Measurements from ENCODE around the gene SIRPA. TPM values are rescaled to one million over a fixed set of nuclear protein-coding genes. Genes with fewer than 3 reads are reported as not detected.

Gene SIRPA
- total RNA-seq, 1 donor from 2014 or later: 13.0 TPM

DNA sequence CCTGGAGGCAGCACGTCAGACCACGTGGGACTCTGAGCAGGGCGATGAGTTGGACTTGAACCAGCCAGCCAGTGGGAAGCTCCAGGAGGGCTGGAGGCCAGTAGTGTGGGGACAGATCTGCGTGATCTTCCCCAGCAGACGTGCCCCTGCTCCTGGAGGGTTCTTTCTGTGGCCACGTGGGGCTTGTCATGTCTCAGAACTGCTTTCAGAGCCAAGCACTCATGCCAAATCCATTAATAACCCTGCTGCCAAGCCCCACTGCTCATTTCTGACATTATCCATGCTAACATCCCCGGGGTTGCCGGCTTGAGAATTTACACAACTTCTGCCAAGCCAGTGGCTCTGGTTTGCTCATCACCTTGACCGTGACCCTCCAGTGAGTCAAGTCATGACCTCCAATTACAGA lies 38.3 kb downstream of the SIRPA start:
- no peaks in the 10 kb centered on the region for H3K4me1 Mint-ChIP-seq (ENCODE audit: unreplicated experiment)
- DNase-seq (ENCODE audit: extremely low spot score, unreplicated experiment): no peak
- no peak overlapping the region for H3K4me3 Mint-ChIP-seq (ENCODE audit: unreplicated experiment)
- H3K27ac Mint-ChIP-seq (ENCODE audit: unreplicated experiment): no peak overlapping the region
- no peaks in the 10 kb centered on the region for H3K27me3 Mint-ChIP-seq (ENCODE audit: unreplicated experiment)
- H3K9me3 Mint-ChIP-seq (ENCODE audit: unreplicated experiment): no peaks in the 10 kb centered on the region
- TF ChIP-seq, protein P1, sequence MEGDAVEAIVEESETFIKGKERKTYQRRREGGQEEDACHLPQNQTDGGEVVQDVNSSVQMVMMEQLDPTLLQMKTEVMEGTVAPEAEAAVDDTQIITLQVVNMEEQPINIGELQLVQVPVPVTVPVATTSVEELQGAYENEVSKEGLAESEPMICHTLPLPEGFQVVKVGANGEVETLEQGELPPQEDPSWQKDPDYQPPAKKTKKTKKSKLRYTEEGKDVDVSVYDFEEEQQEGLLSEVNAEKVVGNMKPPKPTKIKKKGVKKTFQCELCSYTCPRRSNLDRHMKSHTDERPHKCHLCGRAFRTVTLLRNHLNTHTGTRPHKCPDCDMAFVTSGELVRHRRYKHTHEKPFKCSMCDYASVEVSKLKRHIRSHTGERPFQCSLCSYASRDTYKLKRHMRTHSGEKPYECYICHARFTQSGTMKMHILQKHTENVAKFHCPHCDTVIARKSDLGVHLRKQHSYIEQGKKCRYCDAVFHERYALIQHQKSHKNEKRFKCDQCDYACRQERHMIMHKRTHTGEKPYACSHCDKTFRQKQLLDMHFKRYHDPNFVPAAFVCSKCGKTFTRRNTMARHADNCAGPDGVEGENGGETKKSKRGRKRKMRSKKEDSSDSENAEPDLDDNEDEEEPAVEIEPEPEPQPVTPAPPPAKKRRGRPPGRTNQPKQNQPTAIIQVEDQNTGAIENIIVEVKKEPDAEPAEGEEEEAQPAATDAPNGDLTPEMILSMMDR (IDR thresholded peaks at IDR 0.05): no peak
- H3K36me3 Mint-ChIP-seq (ENCODE audit: unreplicated experiment): peaks cover 4% of the 10 kb centered on the region

- Mint-ChIP-seq H3K36me3 (ENCODE audit: unreplicated experiment) (peaks cover 4% of the 10 kb centered on the region), H3K27me3 (ENCODE audit: unreplicated experiment) (no peaks in the 10 kb centered on the region), H3K4me1 (ENCODE audit: unreplicated experiment) (no peaks in the 10 kb centered on the region), H3K9me3 (ENCODE audit: unreplicated experiment) (no peaks in the 10 kb centered on the region), H3K4me3 (ENCODE audit: unreplicated experiment) (no peak overlapping the region), H3K27ac (ENCODE audit: unreplicated experiment) (no peak overlapping the region)
- DNase-seq (ENCODE audit: extremely low spot score, unreplicated experiment): no peak
- TF ChIP-seq, protein P1 (IDR thresholded peaks at IDR 0.05): no peak
Observed at GRCh38 chr20:1934156-1934555, 38.9 kb downstream of the SIRPA start.

GRCh38 chr20:1934721-1935573 lies 39.7 kb downstream of the SIRPA start:
- Mint-ChIP-seq H3K27ac (ENCODE audit: unreplicated experiment) (no peak overlapping the region), H3K4me3 (ENCODE audit: unreplicated experiment) (no peak overlapping the region), H3K27me3 (ENCODE audit: unreplicated experiment) (no peaks in the 10 kb centered on the region), H3K9me3 (ENCODE audit: unreplicated experiment) (no peaks in the 10 kb centered on the region), H3K36me3 (ENCODE audit: unreplicated experiment) (peaks cover 4% of the 10 kb centered on the region), H3K4me1 (ENCODE audit: unreplicated experiment) (no peaks in the 10 kb centered on the region)
- DNase-seq (ENCODE audit: extremely low spot score, unreplicated experiment): no peak
- TF ChIP-seq, protein P1 (IDR thresholded peaks at IDR 0.05): no peak

GRCh38 chr20:1935696-1936366 lies 40.6 kb downstream of the SIRPA start:
- peaks cover 4% of the 10 kb centered on the region for H3K36me3 Mint-ChIP-seq (ENCODE audit: unreplicated experiment)
- no peaks in the 10 kb centered on the region for H3K27me3 Mint-ChIP-seq (ENCODE audit: unreplicated experiment)
- DNase-seq (ENCODE audit: extremely low spot score, unreplicated experiment): no peak
- no peaks in the 10 kb centered on the region for H3K9me3 Mint-ChIP-seq (ENCODE audit: unreplicated experiment)
- H3K4me1 Mint-ChIP-seq (ENCODE audit: unreplicated experiment): no peaks in the 10 kb centered on the region
- no peak overlapping the region for H3K4me3 Mint-ChIP-seq (ENCODE audit: unreplicated experiment)
- no peak overlapping the region for H3K27ac Mint-ChIP-seq (ENCODE audit: unreplicated experiment)
- TF ChIP-seq, protein P1 (IDR thresholded peaks at IDR 0.05): no peak

DNA sequence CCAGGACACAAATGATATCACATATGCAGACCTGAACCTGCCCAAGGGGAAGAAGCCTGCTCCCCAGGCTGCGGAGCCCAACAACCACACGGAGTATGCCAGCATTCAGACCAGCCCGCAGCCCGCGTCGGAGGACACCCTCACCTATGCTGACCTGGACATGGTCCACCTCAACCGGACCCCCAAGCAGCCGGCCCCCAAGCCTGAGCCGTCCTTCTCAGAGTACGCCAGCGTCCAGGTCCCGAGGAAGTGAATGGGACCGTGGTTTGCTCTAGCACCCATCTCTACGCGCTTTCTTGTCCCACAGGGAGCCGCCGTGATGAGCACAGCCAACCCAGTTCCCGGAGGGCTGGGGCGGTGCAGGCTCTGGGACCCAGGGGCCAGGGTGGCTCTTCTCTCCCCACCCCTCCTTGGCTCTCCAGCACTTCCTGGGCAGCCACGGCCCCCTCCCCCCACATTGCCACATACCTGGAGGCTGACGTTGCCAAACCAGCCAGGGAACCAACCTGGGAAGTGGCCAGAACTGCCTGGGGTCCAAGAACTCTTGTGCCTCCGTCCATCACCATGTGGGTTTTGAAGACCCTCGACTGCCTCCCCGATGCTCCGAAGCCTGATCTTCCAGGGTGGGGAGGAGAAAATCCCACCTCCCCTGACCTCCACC lies 42.2 kb downstream of the SIRPA start:
- H3K4me3 Mint-ChIP-seq (ENCODE audit: unreplicated experiment): no peak overlapping the region
- no peak overlapping the region for H3K27ac Mint-ChIP-seq (ENCODE audit: unreplicated experiment)
- no peaks in the 10 kb centered on the region for H3K4me1 Mint-ChIP-seq (ENCODE audit: unreplicated experiment)
- no peak for DNase-seq (ENCODE audit: extremely low spot score, unreplicated experiment)
- H3K36me3 Mint-ChIP-seq (ENCODE audit: unreplicated experiment): peaks cover 4% of the 10 kb centered on the region
- no peaks in the 10 kb centered on the region for H3K27me3 Mint-ChIP-seq (ENCODE audit: unreplicated experiment)
- TF ChIP-seq, protein P1 (IDR thresholded peaks at IDR 0.05): no peak
- H3K9me3 Mint-ChIP-seq (ENCODE audit: unreplicated experiment): no peaks in the 10 kb centered on the region
